ENCODE data around the gene EOLA1.
A peak's percentile ranks its signal among the peaks of the same experiment; 100 is the strongest.
"Not testable (repeated sequence)": the region's sequence is repeated elsewhere in the genome, so short reads cannot be mapped to it uniquely, and the experiment has no call there.

EOLA1 gene

DNA sequence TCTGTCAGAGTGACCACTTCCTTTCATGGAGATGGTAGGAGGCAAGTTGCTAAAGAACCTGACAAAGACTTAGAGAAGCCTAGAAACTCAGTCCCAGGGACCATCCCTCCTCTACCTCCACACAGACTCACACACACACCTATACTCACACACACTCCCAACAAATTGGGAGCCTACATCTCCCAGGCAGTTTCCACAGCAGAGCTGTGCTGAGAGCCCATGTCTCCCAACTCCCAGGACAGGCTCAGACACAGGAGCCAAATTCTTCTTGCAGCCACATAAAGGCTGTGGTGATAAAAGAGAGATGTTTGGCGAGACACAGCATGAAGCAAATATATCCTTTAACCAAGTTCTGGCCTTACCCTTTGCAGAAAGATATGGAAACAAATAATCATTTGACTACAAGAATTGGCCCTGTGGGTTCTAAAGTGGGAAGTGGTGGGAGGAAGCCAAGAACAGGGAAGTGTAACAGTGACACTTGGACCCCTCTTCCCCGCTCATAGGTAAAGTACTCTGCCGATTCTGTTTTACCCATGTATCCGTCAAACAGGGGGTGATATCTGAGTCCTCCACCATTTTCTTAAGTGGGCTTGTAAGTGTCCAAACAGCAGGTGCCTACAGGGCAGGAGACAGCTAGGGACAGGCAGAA lies 24.7 kb upstream of the EOLA1 start:
- no peak for DNase-seq

DNA sequence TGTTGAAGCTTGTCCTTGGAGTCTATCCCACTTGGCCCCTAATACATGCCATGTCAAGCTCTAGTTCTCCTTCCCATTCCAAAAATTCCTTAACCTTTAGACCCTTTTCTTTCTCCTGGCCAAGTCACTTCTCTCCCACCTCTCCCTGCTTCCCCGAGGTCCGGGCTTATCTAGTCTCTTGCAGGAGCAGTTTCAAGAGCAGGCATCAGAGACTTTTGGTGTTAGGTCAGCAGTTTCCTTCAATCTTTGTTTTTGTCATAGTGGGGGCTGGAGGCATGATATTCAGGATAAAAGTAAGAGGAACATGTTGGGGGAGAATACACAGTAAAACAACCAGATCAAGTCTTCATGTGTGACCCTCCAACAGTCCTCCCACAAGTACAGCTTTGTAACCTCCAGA lies 24.2 kb upstream of the EOLA1 start:
- no peak for DNase-seq

DNA sequence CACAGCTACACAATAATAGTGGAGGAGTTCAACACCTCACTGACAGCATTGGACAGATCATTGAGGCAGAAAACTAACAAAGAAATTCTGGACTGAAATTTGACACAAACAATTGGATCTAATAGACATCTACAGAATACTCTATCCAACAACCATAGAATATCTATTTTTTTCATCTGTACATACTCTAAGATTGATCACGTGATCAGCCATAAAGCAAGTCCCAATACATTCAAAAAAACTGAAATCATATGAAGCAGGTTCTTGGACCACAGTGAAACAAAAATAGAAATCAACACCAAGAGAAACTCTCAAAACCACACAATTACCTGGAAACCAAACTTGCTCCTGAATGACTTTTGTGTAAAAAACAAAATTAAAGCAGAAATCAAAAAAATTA lies 23.5 kb upstream of the EOLA1 start:
- DNase-seq, result no peak

DNA sequence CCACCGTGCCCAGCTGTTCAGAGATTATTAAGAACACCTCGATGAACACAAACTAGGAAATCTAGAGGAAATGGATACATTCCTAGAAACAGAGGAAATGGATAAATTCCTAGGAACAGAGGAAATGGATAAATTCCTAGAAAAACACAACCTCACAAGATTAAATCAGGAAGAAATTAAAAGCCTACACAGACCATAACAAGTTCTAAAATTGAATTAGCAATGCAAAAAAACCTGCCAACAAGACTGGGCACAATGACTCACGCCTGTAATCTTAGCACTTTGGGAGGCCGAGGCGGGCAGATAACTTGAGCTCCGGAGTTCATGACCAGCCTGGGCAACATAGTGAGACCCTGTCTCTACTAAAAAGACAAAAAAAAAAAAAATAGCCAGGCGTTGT lies 22.6 kb upstream of the EOLA1 start:
- no peak for DNase-seq

DNA sequence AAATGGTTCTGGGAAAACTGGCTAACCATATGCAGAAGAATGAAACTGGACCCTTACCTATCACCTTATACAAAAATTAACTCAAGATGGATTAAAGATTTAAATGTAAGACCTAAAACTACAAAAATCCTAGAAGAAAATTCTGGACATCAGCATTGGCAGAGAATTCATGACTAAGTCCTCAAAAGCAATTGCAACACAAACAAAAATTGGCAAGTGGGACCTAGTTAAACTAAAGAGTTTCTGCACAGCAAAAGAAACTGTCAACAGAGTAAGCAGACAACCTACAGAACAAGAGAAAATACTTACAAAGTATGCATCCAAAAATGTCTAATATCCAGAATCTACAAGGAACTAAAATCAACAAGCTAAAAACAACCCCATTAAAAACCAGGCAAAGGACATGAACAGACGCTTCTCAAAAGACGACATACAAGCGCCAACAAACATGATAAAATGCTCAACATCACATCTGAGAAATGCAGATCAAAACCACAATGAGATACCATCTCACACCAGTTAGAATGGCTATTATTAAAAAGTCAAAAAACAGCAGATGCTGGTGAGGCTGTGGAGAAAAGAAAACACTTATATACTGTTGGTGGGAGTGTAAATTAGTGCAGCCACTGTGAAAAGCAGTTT lies 20.1 kb upstream of the EOLA1 start:
- DNase-seq, result not testable (repeated sequence)

DNA sequence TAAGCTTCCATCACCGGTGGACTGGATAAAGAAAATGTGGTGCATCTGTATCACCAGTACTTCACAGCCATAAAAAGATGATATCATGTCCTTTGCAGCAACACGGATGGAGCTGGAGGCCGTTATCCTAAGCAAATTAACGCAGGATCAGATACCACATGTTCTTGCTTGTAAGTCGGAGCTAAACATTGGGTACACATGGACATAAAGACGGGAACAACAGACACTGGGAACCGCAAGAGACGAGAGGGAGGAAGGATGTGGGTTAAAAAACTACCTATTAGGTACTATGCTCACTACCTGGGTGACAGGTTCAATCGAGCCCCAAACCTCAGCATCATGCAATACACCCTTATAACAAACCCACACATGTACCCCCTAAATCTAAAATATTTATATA lies 19.4 kb upstream of the EOLA1 start:
- peak; percentile 40 for DNase-seq

DNA sequence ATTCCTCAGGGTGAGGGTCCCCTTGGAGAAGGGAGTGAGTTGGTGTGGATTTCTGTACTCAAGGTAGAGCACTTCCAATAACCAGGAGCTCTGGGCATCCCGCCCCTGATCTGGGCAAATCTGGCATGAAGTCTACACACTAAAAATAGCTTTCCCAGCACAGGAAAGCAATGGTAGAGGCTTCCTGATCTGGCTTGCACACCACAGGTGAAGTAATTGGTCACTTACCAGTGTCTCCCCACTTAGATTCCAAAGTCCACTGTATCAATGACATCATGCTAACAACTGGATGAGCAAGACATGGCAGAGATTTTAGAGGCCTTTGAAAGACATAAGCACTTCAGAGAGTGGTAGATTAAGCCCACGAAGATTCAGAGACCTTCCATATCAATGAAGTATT lies 17.9 kb upstream of the EOLA1 start:
- no peak for DNase-seq

DNA sequence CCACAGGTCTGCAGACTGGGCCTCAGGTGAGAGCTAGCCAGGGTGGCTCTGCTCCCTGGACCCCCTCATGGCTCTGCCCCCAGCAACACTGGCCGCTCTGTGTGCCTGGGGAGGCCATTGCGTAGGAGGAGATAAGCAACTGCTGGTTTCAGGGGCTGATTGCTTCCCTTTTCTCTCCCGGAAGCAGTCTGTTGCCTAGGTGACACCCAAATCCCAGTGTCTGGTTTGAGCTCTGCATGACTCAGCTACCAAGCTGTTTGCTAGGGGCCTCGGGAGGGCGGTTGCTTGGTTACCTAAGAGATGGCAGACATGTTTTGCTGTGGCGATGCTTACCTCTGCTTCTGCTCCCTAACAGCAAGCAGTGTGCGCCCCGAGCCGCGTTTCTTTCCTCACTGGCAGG lies 15.4 kb upstream of the EOLA1 start:
- DNase-seq, result peak; percentile 70

DNA sequence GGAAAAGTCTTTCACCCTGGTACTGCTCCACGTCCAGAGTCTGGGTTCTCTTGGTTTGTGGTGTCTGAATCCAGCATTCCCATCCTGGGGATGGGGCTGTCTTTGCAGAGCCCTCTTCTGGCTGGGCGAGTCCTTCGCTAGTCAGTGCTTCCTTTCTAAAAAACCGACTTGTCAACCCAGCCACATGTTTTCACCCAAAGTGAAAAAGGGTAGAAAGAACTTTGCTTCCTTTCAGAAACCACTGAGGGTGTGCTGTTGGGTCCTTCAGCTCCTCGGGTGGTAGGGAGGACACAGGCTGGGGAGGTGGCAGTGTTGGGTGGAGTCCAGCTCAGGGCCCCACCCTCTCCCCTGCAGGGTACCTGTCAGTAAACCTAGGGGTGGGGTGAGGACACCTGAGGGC lies 14.9 kb upstream of the EOLA1 start:
- peak; percentile 43 for DNase-seq

DNA sequence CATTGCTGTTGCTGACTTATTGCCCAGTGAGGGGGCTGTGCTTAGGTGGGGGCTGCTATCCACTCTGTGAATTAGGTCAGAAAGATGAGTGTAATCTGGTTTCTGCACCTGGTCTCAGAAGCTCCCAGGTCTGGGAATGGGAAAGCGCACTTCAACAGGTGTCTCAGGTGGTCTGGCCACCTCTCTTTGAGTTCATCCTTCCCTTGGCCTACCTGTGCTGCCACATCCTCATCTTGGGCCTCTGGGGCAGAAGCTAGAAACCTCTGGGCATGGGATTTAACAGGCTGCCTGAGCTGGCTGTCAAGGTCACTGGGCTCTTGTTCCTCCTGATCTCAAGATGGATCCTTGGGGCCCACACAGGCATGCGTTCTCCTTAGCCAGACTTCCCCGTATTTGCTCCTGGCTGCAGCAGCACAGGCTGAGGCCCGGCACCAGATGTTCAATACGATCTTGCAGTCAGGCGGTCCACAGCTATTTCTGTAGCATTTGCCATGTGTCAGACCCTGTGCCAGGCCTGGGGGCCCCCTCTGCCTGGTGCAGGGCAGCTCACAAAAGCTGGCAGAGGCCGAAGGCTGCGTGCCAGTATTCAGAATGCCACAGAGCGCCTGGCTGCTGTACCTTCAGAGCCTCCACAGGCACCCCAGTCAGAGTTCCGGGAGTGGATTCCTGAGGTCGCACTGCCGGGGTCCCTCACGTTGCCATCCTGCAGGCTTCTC lies 14.3 kb upstream of the EOLA1 start:
- DNase-seq, result not testable (repeated sequence)

DNA sequence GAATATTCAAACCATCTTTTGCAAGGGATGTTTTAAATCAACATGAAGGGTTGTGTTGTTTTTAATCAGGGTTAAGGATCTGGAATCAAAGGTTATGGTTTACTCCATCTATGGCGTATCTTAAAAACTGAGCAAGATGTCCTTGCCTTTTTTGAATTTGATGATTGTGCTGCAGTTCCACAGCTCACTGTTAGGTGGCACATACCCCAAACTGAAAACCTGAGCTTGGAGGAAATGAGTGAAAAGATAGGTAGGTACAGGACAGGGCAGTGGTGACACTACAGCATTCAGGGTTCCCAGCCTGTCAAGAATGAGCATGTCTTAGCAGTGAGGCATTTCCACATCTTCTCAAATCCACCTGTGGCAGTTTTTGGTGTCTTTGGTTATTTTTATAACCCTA lies 13.1 kb upstream of the EOLA1 start:
- peak; percentile 52 for DNase-seq

DNA sequence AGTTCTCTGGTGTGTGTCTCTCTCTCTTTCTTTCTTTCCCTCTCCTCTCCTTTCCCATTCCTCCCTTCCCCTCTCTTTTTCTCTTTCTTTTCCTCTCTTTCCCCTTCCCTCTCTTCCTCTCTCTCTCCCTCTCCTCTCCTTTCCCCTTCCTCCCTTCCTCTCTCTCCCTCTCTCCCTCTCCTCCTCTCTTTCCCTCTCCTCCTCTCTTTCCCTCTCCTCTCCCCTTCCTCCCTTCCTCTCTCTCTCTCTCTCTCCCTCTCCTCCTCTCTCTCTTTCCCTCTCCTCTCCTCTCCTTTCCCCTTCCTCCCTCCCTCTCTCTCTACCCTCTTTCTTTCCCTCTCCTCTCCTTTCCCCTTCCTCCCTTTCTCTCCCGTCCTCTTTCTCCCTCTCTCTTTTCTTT lies 12.4 kb upstream of the EOLA1 start:
- no peak for DNase-seq

DNA sequence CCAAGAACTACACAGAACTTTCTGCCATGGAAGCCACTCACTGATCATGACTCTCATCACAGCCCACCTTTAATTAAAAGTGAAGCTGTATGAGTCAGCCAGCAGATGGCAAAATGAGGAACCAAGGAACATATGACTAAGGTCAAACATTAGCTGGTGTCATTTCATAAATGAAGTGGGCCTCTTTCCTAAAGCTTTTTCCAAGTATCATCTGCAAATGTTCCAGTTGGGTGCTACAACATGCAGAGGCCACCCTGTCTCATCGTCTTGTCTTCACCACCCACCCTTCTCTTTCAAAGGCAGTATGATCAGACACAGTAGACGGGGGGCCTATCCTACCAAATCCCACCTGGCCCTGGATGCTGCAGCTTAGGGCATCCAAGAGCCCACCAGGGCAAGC lies 9.2 kb upstream of the EOLA1 start:
- DNase-seq, result no peak

DNA sequence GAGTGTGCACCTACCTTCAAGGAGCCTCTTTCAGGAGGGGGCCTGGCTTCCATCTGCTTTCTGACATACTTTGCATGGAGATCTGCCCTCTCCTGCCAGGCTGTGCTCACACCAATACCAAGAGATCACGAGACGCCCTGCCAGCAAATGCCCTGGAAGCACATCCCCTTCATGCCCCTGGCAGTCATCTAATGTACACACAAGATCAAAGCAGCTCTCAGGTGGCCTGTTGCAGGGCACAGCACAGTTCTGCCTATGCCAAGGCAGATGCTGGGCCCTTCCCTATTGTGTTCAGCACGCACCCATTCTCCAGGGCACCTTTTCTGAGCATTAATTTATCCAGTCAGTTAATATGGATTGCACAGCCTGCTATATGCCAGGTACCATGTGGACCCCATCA lies 7.9 kb upstream of the EOLA1 start:
- DNase-seq, result not testable (repeated sequence)

DNA sequence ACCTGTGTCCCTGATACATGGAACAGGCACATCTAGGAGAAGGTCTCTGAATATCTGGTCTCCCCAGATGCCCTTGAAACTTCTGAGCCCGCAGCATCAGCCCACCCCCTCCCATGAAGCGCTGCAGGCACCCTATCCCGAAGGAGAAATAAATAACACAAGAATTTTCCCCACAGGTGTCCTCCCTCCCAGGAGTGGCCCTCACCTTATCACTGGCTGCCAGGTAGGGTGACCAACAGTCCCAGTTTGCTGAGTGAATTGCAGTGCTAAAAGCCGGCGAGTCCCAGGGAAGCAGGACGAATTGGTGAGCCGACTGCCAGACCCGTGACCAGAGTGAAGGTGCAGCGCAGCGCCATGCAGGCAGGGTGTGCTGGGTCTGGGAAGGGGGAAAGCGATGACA lies 6.8 kb upstream of the EOLA1 start:
- DNase-seq, result not testable (repeated sequence)

DNA sequence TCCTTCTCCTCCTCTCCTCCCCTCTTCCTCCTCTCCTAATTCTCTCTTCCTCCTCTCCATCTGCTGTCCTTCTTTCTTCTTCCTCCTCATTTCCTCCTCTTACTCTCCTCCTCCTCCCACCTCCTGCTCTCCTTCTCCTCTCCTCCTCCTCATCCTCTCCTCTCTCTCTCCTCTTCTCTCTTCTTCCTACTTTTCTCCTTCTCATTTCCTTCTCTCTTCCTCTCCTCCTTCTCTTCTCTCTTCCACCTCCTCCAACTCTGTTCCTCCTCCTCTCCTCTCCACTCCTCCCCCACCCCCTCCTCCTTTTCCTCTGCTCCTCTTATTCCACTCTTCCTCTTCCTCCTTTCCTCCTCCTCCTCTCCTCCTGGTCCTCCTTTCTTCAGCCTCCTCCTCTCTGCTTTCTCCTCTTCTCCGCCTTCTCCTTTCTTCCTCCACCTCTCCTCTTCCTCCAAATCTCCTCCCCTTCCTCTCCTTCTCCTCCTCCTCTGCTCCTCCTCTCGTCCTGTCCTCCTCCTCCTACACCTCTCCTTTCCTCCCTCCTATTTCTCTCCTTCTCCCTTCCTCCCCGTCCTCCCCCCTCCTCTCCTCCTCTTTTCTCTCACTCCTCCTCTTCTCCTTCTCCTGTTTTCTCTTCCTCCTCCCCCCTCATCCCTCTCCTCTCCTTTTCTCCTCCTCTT lies 5.7 kb upstream of the EOLA1 start:
- DNase-seq, result not testable (repeated sequence)

DNA sequence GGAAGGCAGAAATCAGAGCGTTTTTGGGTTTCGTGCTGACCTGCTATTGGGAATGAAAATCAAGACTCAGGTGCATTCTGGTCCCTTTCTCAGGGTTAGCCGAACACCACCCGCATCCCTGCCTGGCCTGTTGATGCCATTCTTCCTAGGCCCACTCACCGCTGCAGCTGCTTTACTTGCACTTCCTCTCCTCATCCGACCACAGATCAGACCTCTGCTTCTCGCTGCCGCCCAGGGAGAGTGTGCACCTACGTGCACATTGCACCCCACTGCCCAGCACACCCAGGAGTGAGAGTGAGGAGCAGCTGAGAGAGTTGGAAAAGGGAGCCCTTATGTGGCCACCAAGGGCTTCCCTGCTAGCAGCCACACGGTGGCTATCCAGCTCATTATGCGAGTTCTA lies 3.3 kb upstream of the EOLA1 start:
- not testable (repeated sequence) for DNase-seq

DNA sequence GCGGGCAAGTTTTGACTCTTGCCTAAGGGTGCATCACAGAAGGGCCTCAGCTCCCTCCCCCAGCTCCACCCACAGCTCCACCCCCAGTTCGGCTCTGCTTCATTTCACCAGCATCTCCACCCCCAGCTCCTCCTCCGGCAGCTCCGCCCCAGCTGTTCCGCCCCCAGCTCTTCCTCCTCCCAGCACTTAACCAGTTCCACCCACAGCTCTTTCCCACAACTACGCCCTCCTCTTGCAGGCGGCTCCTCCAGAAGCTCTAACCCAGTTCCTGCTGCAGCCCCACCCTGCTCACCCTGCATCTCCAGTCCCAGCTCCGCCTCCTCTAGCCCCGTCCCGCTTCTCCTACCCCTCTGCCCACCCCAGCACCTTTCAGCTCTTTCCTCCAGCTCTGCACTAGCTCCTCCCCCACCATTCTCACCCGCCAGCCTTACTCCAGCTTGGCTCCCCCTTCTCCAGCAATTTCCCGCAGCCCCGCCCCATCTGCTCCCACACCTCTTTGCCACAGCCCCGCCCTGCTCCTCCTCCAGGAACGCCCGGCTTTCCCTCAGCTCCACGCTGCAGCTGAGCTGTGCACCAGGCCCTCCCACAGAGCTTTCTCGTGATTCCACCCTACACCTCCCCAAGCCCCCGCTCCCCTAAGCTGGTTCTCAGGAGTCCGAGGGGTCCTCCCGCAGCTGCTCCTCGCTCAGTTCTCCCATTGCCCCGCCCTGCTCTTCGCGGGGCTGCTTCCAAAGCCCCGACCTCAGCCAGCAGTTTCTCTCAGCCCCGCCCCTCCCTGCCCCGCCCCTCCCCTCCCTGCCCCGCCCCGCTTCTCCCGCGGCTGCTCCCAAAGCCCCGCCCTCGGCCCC lies 1.3 kb upstream of the EOLA1 start:
- DNase-seq, result peak; percentile 93

DNA sequence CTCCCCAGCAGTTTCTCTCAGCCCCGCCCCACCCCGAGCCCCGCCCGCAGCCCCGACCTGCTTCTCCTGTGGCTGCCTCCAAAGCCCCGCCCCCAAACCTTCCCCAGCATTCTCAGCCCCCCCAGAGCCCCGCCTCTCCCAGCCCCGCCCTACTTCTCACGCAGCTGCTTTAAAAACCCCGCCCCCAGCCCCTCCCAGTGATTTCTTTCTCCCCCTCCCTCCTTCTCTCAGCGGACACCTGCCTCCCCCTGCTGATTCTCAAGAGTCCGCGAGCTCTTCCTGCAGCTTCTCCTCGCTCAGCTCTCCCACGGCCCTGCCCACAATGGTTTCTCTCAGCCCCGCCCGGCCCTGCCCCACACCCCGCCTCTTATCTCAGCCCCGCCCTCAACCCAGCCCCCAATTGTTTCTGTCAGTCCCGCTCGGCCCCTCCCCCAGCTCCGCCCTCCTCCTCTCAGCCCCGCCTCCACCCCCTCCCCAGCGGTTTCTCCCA lies 636 bp upstream of the EOLA1 start:
- peak; percentile 96 for DNase-seq

DNA sequence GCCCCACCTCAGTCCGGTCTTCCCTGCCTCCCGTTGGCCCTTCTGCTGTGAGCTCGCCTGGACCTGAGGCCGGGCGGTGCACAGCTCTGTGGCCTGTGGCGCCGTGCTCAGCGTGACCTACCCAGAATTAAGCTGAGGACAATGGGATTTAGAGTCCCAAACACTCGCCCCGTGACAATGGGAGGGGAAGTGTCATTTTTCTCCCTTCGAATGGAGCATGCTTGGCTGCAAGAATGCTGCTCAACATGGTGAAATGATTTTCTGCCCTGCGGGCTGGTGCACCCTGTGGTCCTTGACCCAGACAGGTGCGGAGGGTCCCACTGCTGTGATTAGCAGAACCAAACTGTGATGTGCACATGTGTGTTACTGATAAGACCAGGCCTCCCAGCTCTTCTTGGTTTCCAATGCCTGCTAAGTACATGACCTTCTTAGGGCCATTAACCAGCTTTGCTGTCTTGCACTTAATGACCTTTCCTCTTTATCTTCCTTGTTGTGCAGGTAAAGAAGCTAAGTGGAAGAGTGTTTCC lies 772 bp downstream of the EOLA1 start:
- DNase-seq, result no peak

DNA sequence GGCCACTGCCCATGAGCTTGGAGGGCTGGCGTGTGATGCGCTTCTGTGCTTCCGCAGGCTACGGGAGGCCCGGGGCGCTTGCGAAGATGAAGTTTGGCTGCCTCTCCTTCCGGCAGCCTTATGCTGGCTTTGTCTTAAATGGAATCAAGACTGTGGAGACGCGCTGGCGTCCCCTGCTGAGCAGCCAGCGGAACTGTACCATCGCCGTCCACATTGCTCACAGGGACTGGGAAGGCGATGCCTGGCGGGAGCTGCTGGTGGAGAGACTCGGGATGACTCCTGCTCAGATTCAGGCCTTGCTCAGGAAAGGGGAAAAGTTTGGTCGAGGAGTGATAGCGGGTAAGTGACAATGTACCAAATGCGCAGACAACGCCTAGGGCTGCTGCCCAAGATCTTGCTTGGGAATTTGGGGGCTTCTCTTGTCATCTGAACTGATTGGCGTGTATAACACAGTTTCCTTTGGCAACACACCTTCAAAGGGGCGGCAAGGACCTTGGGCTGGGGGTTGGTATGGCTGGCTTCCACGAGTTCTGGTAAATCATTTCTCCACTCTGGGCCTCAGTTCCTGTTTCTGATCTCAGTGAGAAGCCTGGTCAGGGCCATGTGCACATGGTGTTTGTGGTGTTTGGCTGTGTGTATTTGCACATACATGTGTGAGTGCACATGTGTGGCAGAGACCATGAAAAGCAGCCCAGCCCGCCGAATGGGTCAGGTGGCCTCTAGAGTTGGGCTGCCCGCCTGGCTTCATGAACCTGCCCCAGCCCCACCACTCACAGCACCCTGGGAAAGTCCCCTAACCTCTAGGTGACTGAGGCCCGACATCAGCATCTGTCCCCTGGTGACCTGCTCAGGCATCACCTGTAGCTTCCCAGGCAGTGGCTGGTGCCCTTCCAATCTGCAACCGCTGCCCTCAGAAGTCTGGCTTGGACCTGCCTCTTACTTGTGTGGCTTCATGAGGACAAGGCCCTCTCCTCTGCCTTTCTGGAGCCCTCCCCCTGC lies 5.0 kb downstream of the EOLA1 start:
- DNase-seq, result peak; percentile 7

All from CD4-positive, alpha-beta T cell treated with Interleukin-6 for 4 hours (primary cell).